ENCODE measurements around the gene SPECC1. TPM values are rescaled to one million over a fixed set of nuclear protein-coding genes. Genes with fewer than 3 reads are reported as not detected.

The SPECC1 gene
- total RNA-seq, 1 donor from 2014 or later, result 76.4 TPM

GRCh38 chr17:20084621-20085282 lies 75.6 kb downstream of the SPECC1 start:
- Histone ChIP-seq H3K4me1 (peaks cover 13 to 40% of the 10 kb centered on the region in 2 donors), H3K27ac (peak overlapping the region; percentile 90 to 97), H3K36me3 (no peaks in the 10 kb centered on the region), H3K4me3 (no peak overlapping the region), H3K27me3 (no peaks in the 10 kb centered on the region), H3K9me3 (no peaks in the 10 kb centered on the region)
- DNase-seq (ENCODE audit: low spot score in 2 of 2), result no peak
- intact Hi-C loops (cut with DNase I), result no loop called here
- TF ChIP-seq, protein P1, sequence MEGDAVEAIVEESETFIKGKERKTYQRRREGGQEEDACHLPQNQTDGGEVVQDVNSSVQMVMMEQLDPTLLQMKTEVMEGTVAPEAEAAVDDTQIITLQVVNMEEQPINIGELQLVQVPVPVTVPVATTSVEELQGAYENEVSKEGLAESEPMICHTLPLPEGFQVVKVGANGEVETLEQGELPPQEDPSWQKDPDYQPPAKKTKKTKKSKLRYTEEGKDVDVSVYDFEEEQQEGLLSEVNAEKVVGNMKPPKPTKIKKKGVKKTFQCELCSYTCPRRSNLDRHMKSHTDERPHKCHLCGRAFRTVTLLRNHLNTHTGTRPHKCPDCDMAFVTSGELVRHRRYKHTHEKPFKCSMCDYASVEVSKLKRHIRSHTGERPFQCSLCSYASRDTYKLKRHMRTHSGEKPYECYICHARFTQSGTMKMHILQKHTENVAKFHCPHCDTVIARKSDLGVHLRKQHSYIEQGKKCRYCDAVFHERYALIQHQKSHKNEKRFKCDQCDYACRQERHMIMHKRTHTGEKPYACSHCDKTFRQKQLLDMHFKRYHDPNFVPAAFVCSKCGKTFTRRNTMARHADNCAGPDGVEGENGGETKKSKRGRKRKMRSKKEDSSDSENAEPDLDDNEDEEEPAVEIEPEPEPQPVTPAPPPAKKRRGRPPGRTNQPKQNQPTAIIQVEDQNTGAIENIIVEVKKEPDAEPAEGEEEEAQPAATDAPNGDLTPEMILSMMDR (IDR thresholded peaks at IDR 0.05), result no peak

DNA sequence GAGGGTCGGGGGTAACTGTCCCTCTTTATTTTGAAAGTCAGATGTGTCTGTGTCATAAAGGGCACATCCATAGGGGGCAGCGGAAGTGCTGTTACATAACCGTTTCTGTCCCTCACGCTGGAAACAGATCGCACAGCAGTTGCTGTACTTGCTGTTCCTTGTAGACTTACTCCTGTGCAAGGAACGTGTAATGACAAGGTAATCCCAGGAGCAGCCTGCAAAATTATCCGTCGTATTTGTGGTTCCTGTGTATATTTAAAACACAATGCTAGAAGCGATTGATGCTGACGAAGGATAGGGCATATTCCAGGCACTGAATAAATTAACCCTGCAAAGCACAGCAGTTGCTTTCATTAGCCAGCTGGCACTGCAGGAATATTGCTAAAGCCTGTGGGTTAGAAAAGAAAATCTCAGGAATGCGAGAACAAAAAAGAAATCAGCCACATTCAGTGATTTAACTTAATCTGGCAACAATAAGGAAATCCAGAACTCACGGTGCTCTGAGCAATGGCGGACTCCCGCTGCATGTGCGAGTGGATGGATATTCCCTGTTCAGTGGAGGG lies 76.2 kb downstream of the SPECC1 start:
- DNase-seq (ENCODE audit: low spot score in 2 of 2), result no peak
- Histone ChIP-seq H3K4me1 (peaks cover 13 to 45% of the 10 kb centered on the region in 2 donors), H3K27me3 (no peaks in the 10 kb centered on the region), H3K27ac (peak overlapping the region; percentile 90 to 97), H3K9me3 (no peaks in the 10 kb centered on the region), H3K36me3 (no peaks in the 10 kb centered on the region), H3K4me3 (peak overlapping the region in 1 of 2 donors; percentile 16)
- TF ChIP-seq, protein P1 (IDR thresholded peaks at IDR 0.05), result no peak
- intact Hi-C loops (cut with DNase I), result no loop called here

- intact Hi-C loops (cut with DNase I), result no loop called here
- Histone ChIP-seq H3K36me3 (no peaks in the 10 kb centered on the region), H3K9me3 (no peaks in the 10 kb centered on the region), H3K27me3 (no peaks in the 10 kb centered on the region), H3K27ac (peak overlapping the region; percentile 90 to 97), H3K4me1 (peaks cover 20 to 56% of the 10 kb centered on the region in 2 donors), H3K4me3 (no peak overlapping the region)
- no peak for DNase-seq (ENCODE audit: low spot score in 2 of 2)
- TF ChIP-seq, protein P1 (IDR thresholded peaks at IDR 0.05), result peak in 2 of 3 experiments; percentile 24
Measured at GRCh38 chr17:20086416-20087076, 77.4 kb downstream of the SPECC1 start.

GRCh38 chr17:20087538-20088250 lies 78.5 kb downstream of the SPECC1 start:
- peaks cover 20 to 60% of the 10 kb centered on the region in 2 donors for H3K4me1 ChIP-seq
- H3K27me3 ChIP-seq, result no peaks in the 10 kb centered on the region
- no peak for DNase-seq (ENCODE audit: low spot score in 2 of 2)
- TF ChIP-seq, protein P1 (IDR thresholded peaks at IDR 0.05), result no peak
- intact Hi-C loops (cut with DNase I), result no loop called here
- no peak overlapping the region for H3K4me3 ChIP-seq
- H3K36me3 ChIP-seq, result no peaks in the 10 kb centered on the region
- H3K9me3 ChIP-seq, result no peaks in the 10 kb centered on the region
- H3K27ac ChIP-seq, result peak overlapping the region; percentile 90 to 97

DNA sequence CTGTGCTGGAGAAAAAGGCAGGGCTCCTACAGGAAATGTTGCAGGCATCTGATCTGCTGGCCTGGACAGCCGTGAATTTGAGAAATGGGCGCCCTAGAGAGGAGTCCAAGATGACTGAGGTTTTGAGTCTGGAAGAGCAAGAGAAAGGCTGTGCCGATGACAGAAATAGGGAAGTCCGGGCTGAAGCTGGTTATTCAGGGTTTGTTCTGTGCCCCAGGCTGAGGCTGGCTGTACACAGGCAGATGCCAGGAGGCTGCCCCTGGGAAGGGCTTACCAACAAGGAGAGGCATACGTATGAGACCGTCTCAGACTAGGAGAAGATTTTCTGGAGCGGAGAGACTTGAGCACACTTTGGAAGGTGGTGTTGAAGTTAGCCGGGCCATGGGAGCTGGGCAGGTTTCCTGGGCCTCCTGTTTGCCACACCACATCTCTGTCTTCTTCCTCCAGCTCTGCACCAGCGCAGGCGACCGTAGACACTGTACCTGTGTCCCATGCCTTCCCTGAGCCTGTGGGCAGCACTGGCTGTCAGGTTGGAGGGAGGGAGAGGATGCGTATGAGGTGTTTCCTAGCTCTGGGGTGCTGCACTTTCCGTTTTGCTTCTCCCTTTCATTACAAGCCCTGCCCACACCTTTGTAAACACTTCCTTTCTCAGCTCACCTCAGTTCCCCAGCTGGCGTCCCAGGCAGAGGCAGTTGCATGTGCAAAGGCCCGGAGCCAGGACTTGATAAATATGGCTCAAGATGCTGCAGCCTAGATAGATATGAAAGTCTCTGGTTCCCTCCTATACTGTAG lies 80.8 kb downstream of the SPECC1 start:
- TF ChIP-seq, protein P1 (IDR thresholded peaks at IDR 0.05), result no peak
- no peak for DNase-seq (ENCODE audit: low spot score in 2 of 2)
- Histone ChIP-seq H3K27ac (peak overlapping the region; percentile 90 to 97), H3K4me1 (peaks cover 20 to 76% of the 10 kb centered on the region in 2 donors), H3K4me3 (no peak overlapping the region), H3K27me3 (no peaks in the 10 kb centered on the region), H3K36me3 (no peaks in the 10 kb centered on the region), H3K9me3 (no peaks in the 10 kb centered on the region)
- intact Hi-C loops (cut with DNase I), result loop anchor here (2.0 kb wide), 1 partner anchor 13 kb away; no protein-coding TSS in a partner anchor

All from ascending aorta (tissue), 2 donors.